ENCODE data around the gene TPTE. TPM values are rescaled to one million over a fixed set of nuclear protein-coding genes. Genes with fewer than 3 reads are reported as not detected.
"Not testable (repeated sequence)": the region's sequence is repeated elsewhere in the genome, so short reads cannot be mapped to it uniquely, and the experiment has no call there.

Gene TPTE
- not detected in 2 replicates for total RNA-seq
- not detected for polyA plus RNA-seq (2012)

GRCh38 chr21:10521091-10521598 is at the start of gene TPTE:
TPTE (plus strand) TSS chr21:10521583; CDS start chr21:10538724, 17,141 bp downstream.
- no peak for DNase-seq (ENCODE audit: low read depth)

GRCh38 chr21:10471999-10472398 is 49.4 kb upstream of the TPTE start:
- not testable (repeated sequence) for DNase-seq (ENCODE audit: low read depth)

- DNase-seq (ENCODE audit: low read depth): not testable (repeated sequence)
Measured at GRCh38 chr21:10477794-10478193, 43.6 kb upstream of the TPTE start.

GRCh38 chr21:10479875-10480274 is 41.5 kb upstream of the TPTE start:
- not testable (repeated sequence) for DNase-seq (ENCODE audit: low read depth)

- DNase-seq (ENCODE audit: low read depth): not testable (repeated sequence)
Measured at GRCh38 chr21:10484864-10485263, 36.5 kb upstream of the TPTE start.

GRCh38 chr21:10490453-10490852 is 30.9 kb upstream of the TPTE start:
- DNase-seq (ENCODE audit: low read depth): not testable (repeated sequence)

GRCh38 chr21:10511116-10511515 is 10.3 kb upstream of the TPTE start:
- no peak for DNase-seq (ENCODE audit: low read depth)

GRCh38 chr21:10516889-10517288 is 4.5 kb upstream of the TPTE start:
- not testable (repeated sequence) for DNase-seq (ENCODE audit: low read depth)

GRCh38 chr21:10517904-10518303 is 3.5 kb upstream of the TPTE start:
- not testable (repeated sequence) for DNase-seq (ENCODE audit: low read depth)

GRCh38 chr21:10521835-10522500 is 585 bp downstream of the TPTE start:
- DNase-seq (ENCODE audit: low read depth): not testable (repeated sequence)

- DNase-seq (ENCODE audit: low read depth): no peak
Measured at GRCh38 chr21:10539956-10540355, 18.6 kb downstream of the TPTE start.

- DNase-seq (ENCODE audit: low read depth): not testable (repeated sequence)
Measured at GRCh38 chr21:10544376-10544775, 23.0 kb downstream of the TPTE start.

GRCh38 chr21:10547868-10548267 is 26.5 kb downstream of the TPTE start:
- DNase-seq (ENCODE audit: low read depth): not testable (repeated sequence)

GRCh38 chr21:10548331-10548954 is 27.1 kb downstream of the TPTE start:
- not testable (repeated sequence) for DNase-seq (ENCODE audit: low read depth)

- DNase-seq (ENCODE audit: low read depth): not testable (repeated sequence)
Measured at GRCh38 chr21:10570803-10571202, 49.4 kb downstream of the TPTE start.

GRCh38 chr21:10574531-10575310 is 53.3 kb downstream of the TPTE start:
- DNase-seq (ENCODE audit: low read depth): not testable (repeated sequence)

GRCh38 chr21:10575311-10575667 is 53.9 kb downstream of the TPTE start:
- DNase-seq (ENCODE audit: low read depth): no peak

GRCh38 chr21:10578910-10579309 is 57.5 kb downstream of the TPTE start:
- not testable (repeated sequence) for DNase-seq (ENCODE audit: low read depth)

GRCh38 chr21:10589115-10589514 is 67.7 kb downstream of the TPTE start:
- not testable (repeated sequence) for DNase-seq (ENCODE audit: low read depth)

- not testable (repeated sequence) for DNase-seq (ENCODE audit: low read depth)
Measured at GRCh38 chr21:10607074-10607473, 85.7 kb downstream of the TPTE start.

GRCh38 chr21:10614285-10614684 is 92.9 kb downstream of the TPTE start:
- not testable (repeated sequence) for DNase-seq (ENCODE audit: low read depth)

GRCh38 chr21:10616061-10616460 is 94.7 kb downstream of the TPTE start:
- DNase-seq (ENCODE audit: low read depth): not testable (repeated sequence)
